Measurements from ENCODE around the gene MLNR.

DNA sequence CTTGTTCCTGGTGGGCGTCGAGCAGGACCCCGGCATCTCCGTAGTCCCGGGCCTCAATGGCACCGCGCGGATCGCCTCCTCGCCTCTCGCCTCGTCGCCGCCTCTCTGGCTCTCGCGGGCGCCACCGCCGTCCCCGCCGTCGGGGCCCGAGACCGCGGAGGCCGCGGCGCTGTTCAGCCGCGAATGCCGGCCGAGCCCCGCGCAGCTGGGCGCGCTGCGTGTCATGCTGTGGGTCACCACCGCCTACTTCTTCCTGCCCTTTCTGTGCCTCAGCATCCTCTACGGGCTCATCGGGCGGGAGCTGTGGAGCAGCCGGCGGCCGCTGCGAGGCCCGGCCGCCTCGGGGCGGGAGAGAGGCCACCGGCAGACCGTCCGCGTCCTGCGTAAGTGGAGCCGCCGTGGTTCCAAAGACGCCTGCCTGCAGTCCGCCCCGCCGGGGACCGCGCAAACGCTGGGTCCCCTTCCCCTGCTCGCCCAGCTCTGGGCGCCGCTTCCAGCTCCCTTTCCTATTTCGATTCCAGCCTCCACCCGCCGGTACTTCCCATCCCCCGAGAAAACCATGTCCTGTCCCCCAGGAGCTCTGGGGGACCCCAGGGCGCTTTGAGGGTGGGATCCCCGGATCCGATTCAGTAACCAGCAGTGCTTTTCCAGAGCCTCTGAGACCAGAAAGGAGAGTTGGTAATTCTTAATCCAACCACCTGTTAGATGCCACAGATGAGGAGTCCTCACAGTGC, 885 bp downstream of the MLNR start:
- TF ChIP-seq POLR2A (IDR thresholded peaks at IDR 0.05), result no peak
- TF ChIP-seq, protein P1, sequence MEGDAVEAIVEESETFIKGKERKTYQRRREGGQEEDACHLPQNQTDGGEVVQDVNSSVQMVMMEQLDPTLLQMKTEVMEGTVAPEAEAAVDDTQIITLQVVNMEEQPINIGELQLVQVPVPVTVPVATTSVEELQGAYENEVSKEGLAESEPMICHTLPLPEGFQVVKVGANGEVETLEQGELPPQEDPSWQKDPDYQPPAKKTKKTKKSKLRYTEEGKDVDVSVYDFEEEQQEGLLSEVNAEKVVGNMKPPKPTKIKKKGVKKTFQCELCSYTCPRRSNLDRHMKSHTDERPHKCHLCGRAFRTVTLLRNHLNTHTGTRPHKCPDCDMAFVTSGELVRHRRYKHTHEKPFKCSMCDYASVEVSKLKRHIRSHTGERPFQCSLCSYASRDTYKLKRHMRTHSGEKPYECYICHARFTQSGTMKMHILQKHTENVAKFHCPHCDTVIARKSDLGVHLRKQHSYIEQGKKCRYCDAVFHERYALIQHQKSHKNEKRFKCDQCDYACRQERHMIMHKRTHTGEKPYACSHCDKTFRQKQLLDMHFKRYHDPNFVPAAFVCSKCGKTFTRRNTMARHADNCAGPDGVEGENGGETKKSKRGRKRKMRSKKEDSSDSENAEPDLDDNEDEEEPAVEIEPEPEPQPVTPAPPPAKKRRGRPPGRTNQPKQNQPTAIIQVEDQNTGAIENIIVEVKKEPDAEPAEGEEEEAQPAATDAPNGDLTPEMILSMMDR (IDR thresholded peaks at IDR 0.05), result no peak

All from transverse colon (tissue), 3 donors.